ENCODE measurements around the gene TAB3. TPM values are rescaled to one million over a fixed set of nuclear protein-coding genes. Genes with fewer than 3 reads are reported as not detected.
A peak's percentile ranks its signal among the peaks of the same experiment; 100 is the strongest.

TAB3 gene
- total RNA-seq, result 9.3 and 10.8 TPM in 2 replicates

GRCh38 chrX:30889147-30890140 lies at the start of gene TAB3:
Gene TAB3 (minus strand): TSS chrX:30889254. CDS start chrX:30859588, 29,666 bp downstream.
- peak within 1 kb of the TSS; percentile 44 for H3K4me3 ChIP-seq (ENCODE audit: low read depth, low read length)
- DNase-seq (ENCODE audit: low read depth) (peak; percentile 90), FAIRE-seq (no peak)
- H3K27me3 ChIP-seq (ENCODE audit: control insufficient read depth, insufficient read depth, low read length), result no peaks in the 10 kb centered on the region
- H3K36me3 ChIP-seq (ENCODE audit: control insufficient read depth, insufficient read depth, low read length), result no peaks in the 10 kb centered on the region
- TF ChIP-seq CTCF (IDR thresholded peaks at IDR 0.05; ENCODE audit: insufficient read depth, low read length, severe bottlenecking), result no peak

GRCh38 chrX:30938295-30938694 lies 49.2 kb upstream of the TAB3 start:
- FAIRE-seq (no peak), DNase-seq (ENCODE audit: low read depth) (no peak)
- Histone ChIP-seq H3K27me3 (ENCODE audit: control insufficient read depth, insufficient read depth, low read length) (no peaks in the 10 kb centered on the region), H3K36me3 (ENCODE audit: control insufficient read depth, insufficient read depth, low read length) (no peaks in the 10 kb centered on the region), H3K4me3 (ENCODE audit: low read depth, low read length) (no peak overlapping the region)
- no peak for TF ChIP-seq CTCF (IDR thresholded peaks at IDR 0.05; ENCODE audit: insufficient read depth, low read length, severe bottlenecking)

GRCh38 chrX:30935985-30936384 lies 46.9 kb upstream of the TAB3 start:
- FAIRE-seq, result no peak
- Histone ChIP-seq H3K36me3 (ENCODE audit: control insufficient read depth, insufficient read depth, low read length) (no peaks in the 10 kb centered on the region), H3K4me3 (ENCODE audit: low read depth, low read length) (no peak overlapping the region), H3K27me3 (ENCODE audit: control insufficient read depth, insufficient read depth, low read length) (no peaks in the 10 kb centered on the region)
- TF ChIP-seq CTCF (IDR thresholded peaks at IDR 0.05; ENCODE audit: insufficient read depth, low read length, severe bottlenecking), result peak; percentile 35
- peak; percentile 4 for DNase-seq (ENCODE audit: low read depth)

- no peaks in the 10 kb centered on the region for H3K27me3 ChIP-seq (ENCODE audit: control insufficient read depth, insufficient read depth, low read length)
- TF ChIP-seq CTCF (IDR thresholded peaks at IDR 0.05; ENCODE audit: insufficient read depth, low read length, severe bottlenecking), result no peak
- FAIRE-seq (no peak), DNase-seq (ENCODE audit: low read depth) (no peak)
- H3K4me3 ChIP-seq (ENCODE audit: low read depth, low read length), result no peak overlapping the region
- H3K36me3 ChIP-seq (ENCODE audit: control insufficient read depth, insufficient read depth, low read length), result no peaks in the 10 kb centered on the region
These were observed 42.9 kb upstream of the TAB3 start for GRCh38 chrX:30931920-30932319.

GRCh38 chrX:30930679-30931078 lies 41.6 kb upstream of the TAB3 start:
- Histone ChIP-seq H3K27me3 (ENCODE audit: control insufficient read depth, insufficient read depth, low read length) (no peaks in the 10 kb centered on the region), H3K4me3 (ENCODE audit: low read depth, low read length) (no peak overlapping the region), H3K36me3 (ENCODE audit: control insufficient read depth, insufficient read depth, low read length) (no peaks in the 10 kb centered on the region)
- DNase-seq (ENCODE audit: low read depth), result no peak
- no peak for FAIRE-seq
- TF ChIP-seq CTCF (IDR thresholded peaks at IDR 0.05; ENCODE audit: insufficient read depth, low read length, severe bottlenecking), result no peak
